ENCODE measurements around the gene IL20. TPM values are rescaled to one million over a fixed set of nuclear protein-coding genes. Genes with fewer than 3 reads are reported as not detected.

IL20 gene
- total and polyA plus RNA-seq, 2 experiments from 2014 or later: not detected

DNA sequence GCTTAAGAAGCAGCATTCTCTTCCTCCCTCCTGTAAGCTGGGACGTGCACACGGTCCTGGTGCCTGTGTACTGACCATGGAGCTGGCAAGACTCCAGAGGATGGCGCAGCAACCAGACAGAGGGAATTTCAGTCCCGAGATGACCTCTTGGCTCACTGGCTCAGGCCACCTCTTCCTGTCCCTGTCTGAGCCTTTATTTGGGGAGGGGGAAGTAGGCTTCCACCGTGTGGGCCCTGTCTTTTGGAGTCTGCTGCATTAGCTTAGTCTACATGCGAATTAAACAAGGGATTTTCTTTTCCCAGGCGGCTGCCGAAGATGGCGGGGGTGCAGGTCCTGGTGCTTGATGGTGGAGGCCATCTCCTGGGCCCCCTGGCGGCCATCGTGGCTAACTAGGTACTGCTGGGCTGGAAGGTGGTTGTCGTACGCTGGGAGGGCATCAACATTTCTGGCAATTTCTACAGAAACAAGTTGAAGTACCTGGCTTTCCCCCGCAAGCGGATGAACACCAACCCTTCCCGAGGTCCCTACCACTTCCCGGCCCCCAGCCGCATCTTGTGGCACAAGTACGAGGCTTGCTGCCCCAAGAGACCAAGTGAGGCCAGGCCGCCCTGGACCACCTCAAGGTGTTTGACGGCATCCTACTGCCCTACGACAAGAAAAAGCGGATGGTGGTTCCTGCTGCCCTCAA is 42.0 kb downstream of the IL20 start:
- H3K27ac ChIP-seq: no peak overlapping the region
- no peak overlapping the region for H2AFZ ChIP-seq
- H3K36me3 ChIP-seq (ENCODE audit: low read depth): no peaks in the 10 kb centered on the region
- no peak overlapping the region for H3K9ac ChIP-seq
- no peaks in the 10 kb centered on the region for H3K27me3 ChIP-seq (replicated peaks; ENCODE audit: insufficient read depth)
- H3K4me2 ChIP-seq (ENCODE audit: unreplicated experiment): no peak overlapping the region
- in situ Hi-C loops (cut with MboI): no loop called here
- H4K20me1 ChIP-seq (ENCODE audit: insufficient read depth): no peaks in the 10 kb centered on the region
- H3K9me2 ChIP-seq (ENCODE audit: insufficient read depth): no peaks in the 10 kb centered on the region
- H3F3A ChIP-seq (ENCODE audit: insufficient read depth): peaks cover 30% of the 10 kb centered on the region
- no peak for DNase-seq
- no peaks in the 10 kb centered on the region for H3K79me2 ChIP-seq (ENCODE audit: insufficient read depth)
- H3K4me1 ChIP-seq (ENCODE audit: insufficient read depth): peaks cover 23% of the 10 kb centered on the region
- WGBS, 2 experiments (ENCODE audit: low coverage in 1 of 2, low lambda C conversion rate in 2 of 2, missing lambda C conversion rate in 2 of 2): 89 to 93% methylated on average over 23 of the region's 23 CpGs
- H3K4me3 ChIP-seq: no peak overlapping the region
- H3K9me3 ChIP-seq (ENCODE audit: low read depth): no peaks in the 10 kb centered on the region
- TF ChIP-seq EZH2phosphoT487 (IDR thresholded peaks at IDR 0.05; ENCODE audit: insufficient read depth, low read depth): no peak
- no peak for TF ChIP-seq EZH2 (IDR thresholded peaks at IDR 0.05; ENCODE audit: insufficient read depth, poor library complexity, severe bottlenecking)

DNA sequence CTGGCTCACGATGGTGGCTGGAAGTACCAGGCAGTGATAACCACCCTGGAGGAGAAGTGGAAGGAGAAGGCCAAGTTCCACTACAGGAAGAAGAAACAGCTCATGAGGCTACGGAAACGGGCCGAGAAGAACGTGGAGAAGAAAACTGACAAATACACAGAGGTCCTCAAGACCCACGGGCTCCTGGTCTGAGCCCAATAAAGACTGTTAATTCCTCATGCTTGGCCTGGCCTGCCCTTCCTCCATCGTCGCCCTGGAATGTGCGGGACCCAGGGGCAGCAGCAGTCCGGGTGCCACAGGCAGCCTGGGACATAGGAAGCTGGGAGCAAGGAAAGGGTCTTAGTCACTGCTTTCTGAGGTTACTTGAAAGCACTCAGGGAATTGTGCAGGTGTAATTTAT is 42.6 kb downstream of the IL20 start:
- Histone ChIP-seq H3K27me3 (replicated peaks; ENCODE audit: insufficient read depth) (no peaks in the 10 kb centered on the region), H3K9ac (no peak overlapping the region), H4K20me1 (ENCODE audit: insufficient read depth) (no peaks in the 10 kb centered on the region), H3F3A (ENCODE audit: insufficient read depth) (peaks cover 30% of the 10 kb centered on the region), H3K4me2 (ENCODE audit: unreplicated experiment) (no peak overlapping the region), H3K9me2 (ENCODE audit: insufficient read depth) (no peaks in the 10 kb centered on the region), H3K27ac (no peak overlapping the region), H3K9me3 (ENCODE audit: low read depth) (no peaks in the 10 kb centered on the region), H3K4me1 (ENCODE audit: insufficient read depth) (peaks cover 23% of the 10 kb centered on the region), H3K79me2 (ENCODE audit: insufficient read depth) (no peaks in the 10 kb centered on the region), H2AFZ (no peak overlapping the region), H3K4me3 (no peak overlapping the region), H3K36me3 (ENCODE audit: low read depth) (no peaks in the 10 kb centered on the region)
- WGBS, 2 experiments (ENCODE audit: low coverage in 1 of 2, low lambda C conversion rate in 2 of 2, missing lambda C conversion rate in 2 of 2): 92 to 96% methylated on average over 10 of the region's 10 CpGs
- DNase-seq: no peak
- in situ Hi-C loops (cut with MboI): no loop called here
- TF ChIP-seq EZH2 (IDR thresholded peaks at IDR 0.05; ENCODE audit: insufficient read depth, poor library complexity, severe bottlenecking) (no peak), EZH2phosphoT487 (IDR thresholded peaks at IDR 0.05; ENCODE audit: insufficient read depth, low read depth) (no peak)

GRCh38 chr1:206909161-206909882 is 43.9 kb downstream of the IL20 start:
- Histone ChIP-seq H3K9ac (peak overlapping the region; percentile 55), H3K27ac (no peak overlapping the region), H3K27me3 (replicated peaks; ENCODE audit: insufficient read depth) (0 out of 2 replicates have a peak, but pooled peaks cover 7% of the 10 kb centered on the region), H3F3A (ENCODE audit: insufficient read depth) (peaks cover 28% of the 10 kb centered on the region), H4K20me1 (ENCODE audit: insufficient read depth) (no peaks in the 10 kb centered on the region), H3K9me2 (ENCODE audit: insufficient read depth) (no peaks in the 10 kb centered on the region), H3K4me2 (ENCODE audit: unreplicated experiment) (peak overlapping the region; percentile 73), H3K9me3 (ENCODE audit: low read depth) (no peaks in the 10 kb centered on the region), H3K4me3 (peak overlapping the region; percentile 69), H3K79me2 (ENCODE audit: insufficient read depth) (no peaks in the 10 kb centered on the region), H3K36me3 (ENCODE audit: low read depth) (no peaks in the 10 kb centered on the region), H2AFZ (peak overlapping the region; percentile 76), H3K4me1 (ENCODE audit: insufficient read depth) (peaks cover 12% of the 10 kb centered on the region)
- TF ChIP-seq EZH2phosphoT487 (IDR thresholded peaks at IDR 0.05; ENCODE audit: insufficient read depth, low read depth) (no peak), EZH2 (IDR thresholded peaks at IDR 0.05; ENCODE audit: insufficient read depth, poor library complexity, severe bottlenecking) (no peak)
- peak; percentile 53 for DNase-seq
- in situ Hi-C loops (cut with MboI): no loop called here
- 4 to 5% methylated on average over 22 to 55 of the region's 69 CpGs for WGBS, 2 experiments (ENCODE audit: low coverage in 1 of 2, low lambda C conversion rate in 2 of 2, missing lambda C conversion rate in 2 of 2)

GRCh38 chr1:206909883-206910318 is 44.5 kb downstream of the IL20 start:
- Histone ChIP-seq H3K27ac (no peak overlapping the region), H3K9ac (peak overlapping the region; percentile 55), H3K4me3 (peak overlapping the region; percentile 69), H3K36me3 (ENCODE audit: low read depth) (no peaks in the 10 kb centered on the region), H3K27me3 (replicated peaks; ENCODE audit: insufficient read depth) (0 out of 2 replicates have a peak, but pooled peaks cover 7% of the 10 kb centered on the region), H3K9me3 (ENCODE audit: low read depth) (no peaks in the 10 kb centered on the region), H3K4me2 (ENCODE audit: unreplicated experiment) (peak overlapping the region; percentile 73), H2AFZ (peak overlapping the region; percentile 76), H3K9me2 (ENCODE audit: insufficient read depth) (no peaks in the 10 kb centered on the region), H3F3A (ENCODE audit: insufficient read depth) (peaks cover 22% of the 10 kb centered on the region), H3K79me2 (ENCODE audit: insufficient read depth) (no peaks in the 10 kb centered on the region), H4K20me1 (ENCODE audit: insufficient read depth) (no peaks in the 10 kb centered on the region), H3K4me1 (ENCODE audit: insufficient read depth) (peaks cover 8% of the 10 kb centered on the region)
- in situ Hi-C loops (cut with MboI): loop anchor here (5.0 kb wide), 1 partner anchor 173 kb away; no protein-coding TSS in a partner anchor
- WGBS, 2 experiments (ENCODE audit: low coverage in 1 of 2, low lambda C conversion rate in 2 of 2, missing lambda C conversion rate in 2 of 2): 23 to 30% methylated on average over 13 to 14 of the region's 14 CpGs
- no peak for DNase-seq
- TF ChIP-seq EZH2phosphoT487 (IDR thresholded peaks at IDR 0.05; ENCODE audit: insufficient read depth, low read depth) (no peak), EZH2 (IDR thresholded peaks at IDR 0.05; ENCODE audit: insufficient read depth, poor library complexity, severe bottlenecking) (no peak)
